Loucy (cell line): ENCODE results near the gene PACSIN2.

Source experiments
- H2AFZ ChIP-seq: fragments of 200-600 bp; sonication (generic); 2 replicates; pipeline ENCODE4 v1.6.0; 2016; ENCODE audit warnings: antibody characterized with exemption, mild to moderate bottlenecking, low read length, moderate library complexity
- H3F3A ChIP-seq: fragments of 200-600 bp; 2 replicates; pipeline ENCODE4 v1.6.0; 2016; ENCODE audit warnings: antibody characterized with exemption, low read depth, mild to moderate bottlenecking
- H3K27me3 ChIP-seq: fragments of 200-600 bp; sonication (generic); 2 replicates; pipeline ENCODE4 v1.6.1; 2014; ENCODE audit warnings: low read length, mild to moderate bottlenecking; ENCODE audit not compliant: insufficient read depth, poor library complexity, severe bottlenecking
- H3K36me3 ChIP-seq: fragments of 200-600 bp; sonication (generic); 2 replicates; pipeline ENCODE4 v1.6.1; 2016; ENCODE audit warnings: low read length; ENCODE audit not compliant: insufficient read depth
- H3K4me1 ChIP-seq: fragments of 200-600 bp; sonication (generic); 2 replicates; pipeline ENCODE4 v1.5.1; 2014; ENCODE audit warnings: low read length, mild to moderate bottlenecking; ENCODE audit not compliant: insufficient read depth, poor library complexity, severe bottlenecking
- H3K4me2 ChIP-seq: fragments of 200-600 bp; sonication (generic); 2 replicates; pipeline ENCODE4 v1.6.0; 2014; ENCODE audit warnings: antibody characterized with exemption, low read length, low read depth, mild to moderate bottlenecking; ENCODE audit not compliant: poor library complexity, severe bottlenecking
- H3K4me3 ChIP-seq: fragments of 200-600 bp; sonication (generic); 2 replicates; pipeline ENCODE4 v1.5.1; 2014; ENCODE audit warnings: low read length, mild to moderate bottlenecking, mixed read lengths; ENCODE audit not compliant: poor library complexity, severe bottlenecking
- H3K79me2 ChIP-seq: fragments of 200-600 bp; sonication (generic); 2 replicates; pipeline ENCODE4 v1.6.1; 2014; ENCODE audit warnings: low read length; ENCODE audit not compliant: insufficient read depth
- H3K9ac ChIP-seq: fragments of 200-600 bp; sonication (generic); 2 replicates; pipeline ENCODE4 v1.6.0; 2014; ENCODE audit warnings: mild to moderate bottlenecking, low read depth, low read length, moderate library complexity; ENCODE audit not compliant: poor library complexity, severe bottlenecking
- H3K9me2 ChIP-seq: fragments of 200-600 bp; sonication (generic); replicated peaks from 2 replicates; pipeline ENCODE4 v1.6.1; 2016; ENCODE audit warnings: low read depth, low read length, mixed read lengths
- H3K9me3 ChIP-seq: fragments of 200-600 bp; sonication (generic); 2 replicates; pipeline ENCODE4 v1.6.1; 2014; ENCODE audit warnings: mild to moderate bottlenecking, antibody characterized with exemption, low read length, low read depth; ENCODE audit not compliant: insufficient read depth
- H4K20me1 ChIP-seq: fragments of 200-600 bp; sonication (generic); 2 replicates; pipeline ENCODE4 v1.6.0; 2014; ENCODE audit warnings: antibody characterized with exemption, low read length, mild to moderate bottlenecking; ENCODE audit not compliant: insufficient read depth, poor library complexity, severe bottlenecking
- CTCF ChIP-seq: fragments of 200-600 bp; sonication (generic); conservative IDR thresholded peaks from 2 replicates; pipeline ENCODE4 v1.5.1; 2014; ENCODE audit warnings: mild to moderate bottlenecking, antibody characterized with exemption, low read length
- EZH2phosphoT487 ChIP-seq: fragments of 200-600 bp; IDR thresholded peaks from 2 replicates; pipeline ENCODE4 v1.6.1; 2018; ENCODE audit warnings: antibody characterized with exemption, mild to moderate bottlenecking, moderate library complexity, borderline replicate concordance

PACSIN2 gene

GRCh38 chr22:42966497-42966896, 48.5 kb downstream of the PACSIN2 start:
- no peak overlapping the region for H3K4me2 ChIP-seq
- H3K9me3 ChIP-seq = no peaks in the 10 kb centered on the region
- H3K36me3 ChIP-seq = peaks cover 4% of the 10 kb centered on the region; the same call in 1 of the 2 replicates
- H3K4me3 ChIP-seq = no peak overlapping the region
- H3K27me3 ChIP-seq = no peaks in the 10 kb centered on the region
- H3F3A ChIP-seq = peaks cover 2% of the 10 kb centered on the region; the same call in 1 of the 2 replicates
- no peak overlapping the region for H2AFZ ChIP-seq
- peaks cover 9% of the 10 kb centered on the region for H3K4me1 ChIP-seq
- TF ChIP-seq CTCF = no peak
- no peak for TF ChIP-seq EZH2phosphoT487
- peaks cover 77% of the 10 kb centered on the region for H3K79me2 ChIP-seq
- H3K9me2 ChIP-seq = no peaks in the 10 kb centered on the region
- no peak overlapping the region for H3K9ac ChIP-seq
- peaks cover 53% of the 10 kb centered on the region for H4K20me1 ChIP-seq

- H3K9me2 ChIP-seq = no peaks in the 10 kb centered on the region
- no peak overlapping the region for H3K9ac ChIP-seq
- peaks cover 4% of the 10 kb centered on the region; the same call in 1 of the 2 replicates for H3K36me3 ChIP-seq
- no peak overlapping the region for H2AFZ ChIP-seq
- no peaks in the 10 kb centered on the region for H3K27me3 ChIP-seq
- TF ChIP-seq CTCF = no peak
- no peak for TF ChIP-seq EZH2phosphoT487
- H3F3A ChIP-seq = peaks cover 2% of the 10 kb centered on the region; the same call in 1 of the 2 replicates
- H3K79me2 ChIP-seq = peaks cover 78% of the 10 kb centered on the region
- H4K20me1 ChIP-seq = peaks cover 54% of the 10 kb centered on the region
- H3K4me3 ChIP-seq = no peak overlapping the region
- no peak overlapping the region for H3K4me2 ChIP-seq
- H3K4me1 ChIP-seq = peaks cover 18% of the 10 kb centered on the region
- no peaks in the 10 kb centered on the region for H3K9me3 ChIP-seq
Observed at GRCh38 chr22:42964994-42965699, 49.8 kb downstream of the PACSIN2 start.

- Histone ChIP-seq H3K27me3 (no peaks in the 10 kb centered on the region), H3K9ac (no peak overlapping the region), H3K79me2 (peaks cover 78% of the 10 kb centered on the region), H4K20me1 (peaks cover 48% of the 10 kb centered on the region), H3K4me2 (no peak overlapping the region), H3K9me2 (no peaks in the 10 kb centered on the region), H3K4me1 (peaks cover 25% of the 10 kb centered on the region), H3K9me3 (no peaks in the 10 kb centered on the region), H2AFZ (no peak overlapping the region), H3K4me3 (no peak overlapping the region), H3K36me3 (peaks cover 2% of the 10 kb centered on the region; the same call in 1 of the 2 replicates), H3F3A (peaks cover 2% of the 10 kb centered on the region; the same call in 1 of the 2 replicates)
- TF ChIP-seq EZH2phosphoT487 = no peak
- TF ChIP-seq CTCF = no peak
Observed at GRCh38 chr22:42963231-42963595, 51.7 kb downstream of the PACSIN2 start.
